Measurements from ENCODE around the gene BTBD16.

DNA sequence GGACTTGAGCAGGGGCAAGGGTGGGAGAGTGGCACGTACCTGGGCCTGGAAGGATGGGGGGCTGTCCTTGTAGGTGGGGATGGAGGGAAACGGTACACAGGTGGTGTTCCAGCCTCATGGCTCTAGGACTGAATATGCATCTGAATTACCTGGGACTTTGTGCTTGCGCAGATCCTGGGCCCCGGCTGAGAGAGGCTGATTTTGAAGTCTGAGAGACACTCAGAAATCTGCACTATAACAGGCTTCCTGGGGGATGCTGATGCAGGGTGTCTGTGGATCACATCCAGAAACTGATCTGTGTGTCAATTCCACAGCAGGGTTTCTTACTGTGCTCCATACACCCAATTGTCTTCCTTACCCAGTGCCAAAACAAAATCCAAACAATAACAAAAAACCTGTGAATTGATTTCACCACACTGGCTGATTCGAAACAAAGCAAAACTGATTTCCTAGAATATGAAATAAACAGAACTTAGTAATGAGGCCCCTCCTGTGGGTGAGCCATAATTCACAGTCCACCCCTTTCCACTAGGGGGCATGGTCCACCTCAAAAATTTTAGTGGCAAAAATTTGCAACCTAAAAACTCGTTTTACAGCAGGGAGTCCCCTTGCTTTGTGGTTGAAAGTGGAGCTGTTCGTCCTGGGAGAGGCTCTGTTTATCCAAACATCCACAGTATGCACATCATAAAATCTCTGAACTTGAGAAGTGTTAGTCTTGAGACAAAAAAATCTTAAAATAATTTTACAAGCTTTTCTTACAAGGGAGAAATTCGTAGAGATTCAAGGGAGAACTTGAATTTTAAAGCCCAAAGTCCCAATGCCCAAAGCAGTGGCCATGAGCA, 71.4 kb downstream of the BTBD16 start:
- TF ChIP-seq, protein P1, sequence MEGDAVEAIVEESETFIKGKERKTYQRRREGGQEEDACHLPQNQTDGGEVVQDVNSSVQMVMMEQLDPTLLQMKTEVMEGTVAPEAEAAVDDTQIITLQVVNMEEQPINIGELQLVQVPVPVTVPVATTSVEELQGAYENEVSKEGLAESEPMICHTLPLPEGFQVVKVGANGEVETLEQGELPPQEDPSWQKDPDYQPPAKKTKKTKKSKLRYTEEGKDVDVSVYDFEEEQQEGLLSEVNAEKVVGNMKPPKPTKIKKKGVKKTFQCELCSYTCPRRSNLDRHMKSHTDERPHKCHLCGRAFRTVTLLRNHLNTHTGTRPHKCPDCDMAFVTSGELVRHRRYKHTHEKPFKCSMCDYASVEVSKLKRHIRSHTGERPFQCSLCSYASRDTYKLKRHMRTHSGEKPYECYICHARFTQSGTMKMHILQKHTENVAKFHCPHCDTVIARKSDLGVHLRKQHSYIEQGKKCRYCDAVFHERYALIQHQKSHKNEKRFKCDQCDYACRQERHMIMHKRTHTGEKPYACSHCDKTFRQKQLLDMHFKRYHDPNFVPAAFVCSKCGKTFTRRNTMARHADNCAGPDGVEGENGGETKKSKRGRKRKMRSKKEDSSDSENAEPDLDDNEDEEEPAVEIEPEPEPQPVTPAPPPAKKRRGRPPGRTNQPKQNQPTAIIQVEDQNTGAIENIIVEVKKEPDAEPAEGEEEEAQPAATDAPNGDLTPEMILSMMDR (IDR thresholded peaks at IDR 0.05) = peak; percentile 60 to 83 (median 80)
- no peak for TF ChIP-seq POLR2A (IDR thresholded peaks at IDR 0.05)

Data from prostate gland (tissue), 2 donors.